Chondrocyte (in vitro differentiated cells): Measurements from ENCODE around the gene TMTC2. TPM values are rescaled to one million over a fixed set of nuclear protein-coding genes. Genes with fewer than 3 reads are reported as not detected.

ENCODE experiments used
- DNase-seq: peaks from one replicate; pipeline ENCODE4 v3.0.0; 2021; ENCODE audit warnings: mixed read lengths, low spot score
- H3K27ac Mint-ChIP-seq: one replicate; pipeline ENCODE4 v1.8.0; 2021; ENCODE audit warnings: mild to moderate bottlenecking, moderate library complexity, mixed read lengths; ENCODE audit not compliant: unreplicated experiment
- H3K27me3 Mint-ChIP-seq: 2 replicates; pipeline ENCODE4 v1.8.0; 2021; ENCODE audit warnings: low read depth, mixed read lengths
- H3K36me3 Mint-ChIP-seq: 2 replicates; pipeline ENCODE4 v1.8.0; 2021; ENCODE audit warnings: low read depth, mixed read lengths
- H3K4me1 Mint-ChIP-seq: 2 replicates; pipeline ENCODE4 v1.8.0; 2021; ENCODE audit warnings: low read depth, mild to moderate bottlenecking, mixed read lengths
- H3K4me3 Mint-ChIP-seq: one replicate; pipeline ENCODE4 v1.8.0; 2021; ENCODE audit warnings: mild to moderate bottlenecking, moderate library complexity, mixed read lengths; ENCODE audit not compliant: unreplicated experiment
- H3K9me3 Mint-ChIP-seq: 2 replicates; pipeline ENCODE4 v1.8.0; 2021; ENCODE audit warnings: low read depth, mixed read lengths
- CTCF ChIP-seq: fragments of 200-600 bp; sonication (generic); IDR thresholded peaks from 2 replicates; pipeline ENCODE4 v1.5.0; 2021; ENCODE audit warnings: antibody characterized with exemption, mild to moderate bottlenecking, moderate library complexity
- total RNA-seq: library from RNA; stranded (reverse); gene quantifications from 3 replicates; pipeline ENCODE4 v1.2.1, GENCODE V29; 2021

The TMTC2 gene
- total RNA-seq, 1 donor from 2014 or later = 1.4 TPM

DNA sequence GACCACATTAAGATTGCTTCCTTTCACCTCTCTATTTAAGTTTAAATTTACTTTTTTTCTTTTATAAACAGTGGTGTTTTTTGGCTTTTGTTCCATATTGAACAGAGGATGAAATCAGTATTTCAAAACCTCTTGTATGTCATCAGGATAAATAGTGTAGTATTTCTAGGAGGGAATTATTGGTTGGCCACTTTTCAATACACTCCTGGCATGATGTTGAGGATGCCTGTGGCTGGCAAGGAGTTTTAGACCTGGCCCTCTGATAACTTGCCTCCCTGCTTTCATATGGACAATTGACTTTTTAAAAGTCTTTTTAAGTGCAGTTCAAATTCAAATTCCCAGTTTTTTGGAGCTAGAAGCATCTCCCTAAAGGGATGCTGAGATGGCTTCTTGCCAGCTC lies 9.8 kb downstream of the TMTC2 start:
- H3K36me3 Mint-ChIP-seq = no peaks in the 10 kb centered on the region
- no peak overlapping the region for H3K4me3 Mint-ChIP-seq
- TF ChIP-seq CTCF = no peak
- H3K27ac Mint-ChIP-seq = no peak overlapping the region
- H3K9me3 Mint-ChIP-seq = no peaks in the 10 kb centered on the region
- peaks cover 8% of the 10 kb centered on the region for H3K4me1 Mint-ChIP-seq
- H3K27me3 Mint-ChIP-seq = no peaks in the 10 kb centered on the region
- DNase-seq = no peak

- TF ChIP-seq CTCF = no peak
- Mint-ChIP-seq H3K4me1 (peaks cover 8% of the 10 kb centered on the region), H3K36me3 (no peaks in the 10 kb centered on the region), H3K27me3 (no peaks in the 10 kb centered on the region), H3K27ac (no peak overlapping the region), H3K4me3 (no peak overlapping the region), H3K9me3 (no peaks in the 10 kb centered on the region)
- no peak for DNase-seq
Measured at GRCh38 chr12:82698708-82699564, 12.2 kb downstream of the TMTC2 start.

DNA sequence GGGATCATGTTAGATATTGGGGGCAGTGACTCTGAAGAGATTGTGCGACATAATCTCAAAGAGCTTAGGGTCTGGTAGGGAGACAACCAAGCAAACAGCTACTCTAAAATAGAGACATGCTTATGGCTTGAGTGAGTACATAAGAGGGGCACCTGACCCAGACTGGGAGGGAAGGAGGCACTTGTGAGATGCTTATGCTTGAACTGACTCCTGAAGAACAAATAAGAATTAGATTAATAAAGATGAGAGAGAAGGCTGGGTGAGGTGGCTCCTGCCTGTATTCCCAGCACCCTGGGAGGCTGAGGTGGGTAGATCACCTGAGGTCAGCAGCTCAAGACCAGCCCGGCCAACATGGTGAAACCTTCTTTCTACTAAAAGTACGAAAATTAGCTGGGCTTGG lies 19.1 kb downstream of the TMTC2 start:
- no peak for TF ChIP-seq CTCF
- Mint-ChIP-seq H3K36me3 (no peaks in the 10 kb centered on the region), H3K27me3 (no peaks in the 10 kb centered on the region), H3K4me1 (no peaks in the 10 kb centered on the region), H3K4me3 (no peak overlapping the region), H3K9me3 (no peaks in the 10 kb centered on the region), H3K27ac (no peak overlapping the region)
- no peak for DNase-seq

DNA sequence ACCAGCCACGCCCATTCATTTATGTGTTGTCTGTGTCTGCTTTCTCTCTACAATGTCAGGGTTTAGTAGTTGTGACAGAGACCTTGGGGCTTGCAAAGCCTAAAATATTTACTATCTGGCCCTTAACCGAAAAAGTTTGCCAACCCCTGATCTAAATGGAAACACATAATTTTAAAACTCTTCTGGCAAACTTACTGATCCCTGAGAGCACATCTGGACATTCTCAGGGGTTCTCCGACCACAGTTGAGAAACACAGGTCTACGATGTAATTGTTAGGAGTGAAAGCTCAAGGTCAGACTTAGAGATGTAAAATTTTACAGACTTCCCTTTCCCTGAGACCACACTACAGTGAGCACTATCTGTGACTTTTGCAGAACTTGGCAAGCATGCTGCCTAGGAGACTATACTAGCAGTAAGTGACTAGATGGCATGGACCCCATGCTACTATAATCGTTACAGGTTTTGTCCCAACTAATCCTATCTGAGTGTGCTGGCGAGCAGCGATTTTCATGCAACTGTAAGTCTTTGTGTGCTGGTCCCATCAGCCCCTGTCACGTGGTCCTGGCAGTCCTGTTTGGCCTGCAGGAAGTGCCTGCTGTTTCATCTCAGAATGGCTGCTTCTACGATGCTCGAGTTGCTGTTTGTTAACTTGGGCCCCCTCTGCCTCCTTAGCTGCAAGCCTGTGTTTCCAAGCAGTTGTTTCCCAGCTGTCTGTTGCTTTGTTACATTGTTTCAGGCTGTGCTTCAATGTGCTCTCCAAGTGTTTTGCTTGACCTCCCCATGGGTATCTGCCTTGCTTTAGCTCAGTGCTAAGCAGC lies 21.6 kb downstream of the TMTC2 start:
- H3K4me1 Mint-ChIP-seq = no peaks in the 10 kb centered on the region
- H3K36me3 Mint-ChIP-seq = peaks cover 2% of the 10 kb centered on the region
- no peak overlapping the region for H3K4me3 Mint-ChIP-seq
- H3K27me3 Mint-ChIP-seq = no peaks in the 10 kb centered on the region
- H3K9me3 Mint-ChIP-seq = no peaks in the 10 kb centered on the region
- H3K27ac Mint-ChIP-seq = no peak overlapping the region
- DNase-seq = no peak
- TF ChIP-seq CTCF = no peak

DNA sequence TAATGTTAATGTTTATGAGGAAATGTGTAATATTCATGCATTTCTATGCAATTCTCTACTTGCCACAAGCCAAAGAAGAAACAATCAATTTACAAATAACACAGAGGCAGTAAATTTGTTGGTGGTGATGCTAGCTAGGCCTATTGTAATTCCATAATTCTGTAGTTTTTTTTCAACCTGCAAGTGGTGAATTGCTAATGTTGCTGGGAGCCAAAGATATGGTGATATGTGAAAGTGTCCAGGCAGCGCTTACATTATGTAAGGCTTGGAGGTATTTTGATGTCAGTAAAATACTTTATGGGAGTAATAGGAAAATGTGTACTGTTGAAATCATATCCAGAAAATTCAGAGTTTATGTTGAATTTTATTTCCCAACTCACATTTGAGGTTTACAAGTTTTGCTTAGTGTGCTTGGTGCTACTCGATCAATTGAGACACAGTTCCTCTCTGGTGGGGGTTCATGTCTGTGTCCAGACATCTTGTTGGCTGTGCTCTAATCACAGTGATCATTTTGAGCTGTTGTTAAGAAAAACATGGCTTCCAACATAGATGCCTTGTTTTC lies 23.2 kb downstream of the TMTC2 start:
- DNase-seq = no peak
- Mint-ChIP-seq H3K9me3 (no peaks in the 10 kb centered on the region), H3K4me1 (no peaks in the 10 kb centered on the region), H3K27me3 (no peaks in the 10 kb centered on the region), H3K36me3 (peaks cover 2% of the 10 kb centered on the region), H3K27ac (no peak overlapping the region), H3K4me3 (no peak overlapping the region)
- no peak for TF ChIP-seq CTCF
